Ovary (tissue), 9 donors: ENCODE data around the gene PAGR1. TPM values are rescaled to one million over a fixed set of nuclear protein-coding genes. Genes with fewer than 3 reads are reported as not detected.
"Not testable (repeated sequence)": the region's sequence is repeated elsewhere in the genome, so short reads cannot be mapped to it uniquely, and the experiment has no call there.

Source experiments
- DNase-seq, 5 donors: peaks; one replicate each; pipeline ENCODE4 v3.0.0-alpha.2; 2019 to 2020
- H3K27ac ChIP-seq, 2 donors: fragments of 200-600 bp; one replicate each; pipeline versions ENCODE4 v1.5.1 to v1.8.0; 2019 to 2022
- H3K27me3 ChIP-seq: fragments of 200-600 bp; one replicate; pipeline ENCODE4 v1.8.0; 2022
- H3K36me3 ChIP-seq: fragments of 200-600 bp; sonication (generic); one replicate; pipeline ENCODE4 v1.5.1; 2019
- H3K4me1 ChIP-seq: one replicate; pipeline ENCODE4 v1.8.1; 2013; ENCODE audit warnings: mild to moderate bottlenecking, moderate library complexity; ENCODE audit not compliant: insufficient read depth
- H3K4me3 ChIP-seq: fragments of 200-600 bp; sonication (generic); one replicate; pipeline ENCODE4 v1.5.1; 2017
- H3K9me3 ChIP-seq, 2 donors: fragments of 200-600 bp in 1 of 2; sonication (generic) in 1 of 2; one replicate each; pipeline versions ENCODE4 v1.5.1 to v1.8.1; 2013 to 2019; ENCODE audit warnings: mild to moderate bottlenecking in 1 of 2, moderate library complexity in 1 of 2
- CTCF ChIP-seq, 3 donors: fragments of 450-650 bp in 2 of 3; fragments of 200-600 bp in 1 of 3; IDR thresholded peaks; one replicate each; pipeline versions ENCODE4 v1.5.1 to v1.8.0; 2016 to 2022; ENCODE audit warnings: antibody characterized with exemption in 3 of 3, mild to moderate bottlenecking in 1 of 3
- EP300 ChIP-seq: sonication (generic); formaldehyde crosslinking; IDR thresholded peaks from one replicate; pipeline ENCODE4 v1.6.1; 2017; ENCODE audit warnings: antibody characterized with exemption
- POLR2A ChIP-seq: fragments of 450-650 bp; IDR thresholded peaks from one replicate; pipeline ENCODE4 v1.6.1; 2017; ENCODE audit warnings: antibody characterized with exemption, mild to moderate bottlenecking, moderate library complexity
- WGBS, 3 donors: extraction: QIAGEN DNeasy Blood & Tissue Kit in 1 of 3; methylation state at CpG; one replicate each; pipeline versions ENCODE4 v1.1.5 to v1.1.7; 2013 to 2017; 5-methylcytosine and 5-hydroxymethylcytosine counted together
- intact Hi-C, 4 donors: fragments of 100-400 bp; cut with DNase I; formaldehyde crosslinking; loops; one replicate each; pipeline versions ENCODE4 v1.11.0 to v1.15.1; 2022 to 2023
- polyA plus RNA-seq, 2 donors: library from polyadenylated mRNA; stranded (reverse); fragments of 200-250 nt in 1 of 2; fragments of 350-450 nt in 1 of 2; fragmentation: Illumina TruSeq in 1 of 2; extraction: RNeasy Lipid Tissue Mini Kit (QIAGEN cat#74804) in 1 of 2; gene quantifications; one replicate each; pipeline ENCODE4 v1.2.3, GENCODE V29; 2013 to 2014
- total RNA-seq, 7 donors: library from RNA; depleted of rRNA in 2 of 7; stranded (reverse); fragments of >200 nt in 2 of 7; fragmentation: NEBNext Ultra II Directional in 3 of 7; extraction: Animal tissue kit (Norgen Biotek cat#: 25700) in 3 of 7; gene quantifications; one replicate each; pipeline versions ENCODE4 v1.1.0 to v1.2.4, GENCODE V29; 2016 to 2023
- donor health status: DM: no; HTN: no; CAD: no; lungs with moderate emphysema.
- donor health status: DM: no; HTN: no; CAD: no.
- donor health status: Bipolar disorder and iron deficiency.
- donor health status: DM: yes; HTN: yes; CAD: no.
- donor health status: DM: no; HTN: no; CAD: no.
- donor health status: DM: yes; HTN: yes; CAD: no.

Gene PAGR1
- total and polyA plus RNA-seq, 9 donors: 13.9 to 83.6 (median 63.3) TPM

GRCh38 chr16:29770250-29770929 is 45.6 kb upstream of the PAGR1 start:
- Histone ChIP-seq H3K9me3 (no peaks in the 10 kb centered on the region), H3K4me3 (no peak overlapping the region), H3K27ac (no peak overlapping the region), H3K36me3 (no peaks in the 10 kb centered on the region), H3K4me1 (no peaks in the 10 kb centered on the region), H3K27me3 (no peaks in the 10 kb centered on the region)
- 74 to 81% (median 78%) methylated on average over 7 of the region's 7 CpGs for WGBS, 3 donors
- intact Hi-C loops: loop anchor here in 1 of 4 donors (10.0 kb wide), 1 partner anchor 106 kb away; the partner anchor contains the start of gene SPN
- no peak for DNase-seq
- no peak for TF ChIP-seq EP300
- no peak for TF ChIP-seq CTCF (IDR thresholded peaks at IDR 0.05)
- no peak for TF ChIP-seq POLR2A

- 86 to 89% (median 86%) methylated on average over 7 of the region's 7 CpGs for WGBS, 3 donors
- not testable (repeated sequence) for H3K27ac ChIP-seq, H3K36me3 ChIP-seq, DNase-seq, H3K4me1 ChIP-seq, H3K27me3 ChIP-seq, H3K9me3 ChIP-seq, H3K4me3 ChIP-seq
- intact Hi-C loops: loop anchor here in 1 of 4 donors (10.0 kb wide), 1 partner anchor 108 kb away; the partner anchor contains the start of gene SPN
Measured at GRCh38 chr16:29772330-29772729, 43.6 kb upstream of the PAGR1 start.

GRCh38 chr16:29774730-29775129 is 41.2 kb upstream of the PAGR1 start:
- Histone ChIP-seq H3K4me3 (no peak overlapping the region), H3K27ac (no peak overlapping the region), H3K9me3 (no peaks in the 10 kb centered on the region), H3K27me3 (no peaks in the 10 kb centered on the region), H3K36me3 (no peaks in the 10 kb centered on the region), H3K4me1 (no peaks in the 10 kb centered on the region)
- WGBS, 3 donors: 92 to 96% (median 96%) methylated on average over 5 of the region's 5 CpGs
- TF ChIP-seq EP300: no peak
- TF ChIP-seq CTCF (IDR thresholded peaks at IDR 0.05): no peak
- TF ChIP-seq POLR2A: no peak
- DNase-seq: no peak
- intact Hi-C loops: loop anchor here in 1 of 4 donors (10.0 kb wide), 1 partner anchor 110 kb away; the partner anchor contains the start of gene SPN

GRCh38 chr16:29775742-29776408 is 40.1 kb upstream of the PAGR1 start:
- 47 to 56% (median 50%) methylated on average over 4 of the region's 4 CpGs for WGBS, 3 donors

More at GRCh38 chr16:29775742-29776408, 40.1 kb upstream of the PAGR1 start:
- intact Hi-C loops: loop anchor here in 1 of 4 donors (10.0 kb wide), 1 partner anchor 111 kb away; the partner anchor contains the start of gene SPN
- no peak overlapping the region for H3K4me3 ChIP-seq
- H3K27ac ChIP-seq: no peak overlapping the region
- no peaks in the 10 kb centered on the region for H3K4me1 ChIP-seq
- peak in 3 of 5 donors; percentile 33 to 57 (median 50) for DNase-seq
- H3K9me3 ChIP-seq: no peaks in the 10 kb centered on the region
- no peak for TF ChIP-seq EP300
- no peak for TF ChIP-seq POLR2A
- no peak for TF ChIP-seq CTCF (IDR thresholded peaks at IDR 0.05)
- no peaks in the 10 kb centered on the region for H3K36me3 ChIP-seq
- no peaks in the 10 kb centered on the region for H3K27me3 ChIP-seq
